ENCODE data around the gene RFTN1. TPM values are rescaled to one million over a fixed set of nuclear protein-coding genes. Genes with fewer than 3 reads are reported as not detected.

The RFTN1 gene
- total and polyA plus RNA-seq, 2 experiments from 2014 or later = 3.3 to 7.2 TPM

DNA sequence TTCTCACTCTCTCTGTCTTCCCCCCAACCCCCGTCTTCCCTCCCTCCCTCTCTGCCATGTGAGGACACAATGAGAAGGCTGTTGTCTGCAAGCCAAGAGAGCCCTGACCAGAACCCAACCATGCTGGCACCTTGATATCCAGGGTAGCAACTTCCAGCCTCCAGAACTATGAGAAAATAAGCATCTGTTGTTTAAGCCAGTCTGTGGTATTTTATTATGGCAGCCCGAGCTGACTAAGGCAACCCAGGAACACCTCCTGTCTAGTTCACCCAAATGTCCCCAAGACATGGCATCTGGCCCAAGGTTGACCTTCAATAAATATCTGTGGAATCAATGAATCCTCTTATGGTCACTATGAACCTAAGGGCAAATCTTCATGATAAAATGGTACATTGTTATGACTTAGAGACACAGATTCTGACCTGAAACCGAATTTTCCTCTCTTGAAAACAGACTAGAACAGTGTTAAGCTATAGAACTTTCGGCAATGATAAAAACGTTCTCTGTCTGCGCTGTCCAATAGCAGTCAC lies 26.5 kb downstream of the RFTN1 start:
- H3K36me3 ChIP-seq (ENCODE audit: insufficient read depth) = peaks cover 3% of the 10 kb centered on the region; the same call in 1 of the 2 replicates
- no peak overlapping the region for H2AFZ ChIP-seq
- peaks cover 23% of the 10 kb centered on the region for H3K4me1 Mint-ChIP-seq
- peaks cover 9% of the 10 kb centered on the region for H3K27me3 Mint-ChIP-seq (ENCODE audit: insufficient read depth, low read depth, poor library complexity)
- H4K20me1 ChIP-seq (replicated peaks; ENCODE audit: insufficient read depth) = no peaks in the 10 kb centered on the region
- H3K9me3 Mint-ChIP-seq = peaks cover 11% of the 10 kb centered on the region
- no peak overlapping the region for H3K27ac Mint-ChIP-seq
- no peak overlapping the region for H3K4me3 ChIP-seq
- H3K4me1 ChIP-seq (ENCODE audit: insufficient read depth) = peaks cover 18% of the 10 kb centered on the region
- no peak overlapping the region for H3K4me3 Mint-ChIP-seq
- TF ChIP-seq STAT1 (IDR thresholded peaks at IDR 0.05; ENCODE audit: unreplicated experiment) (no peak), ZNF331 (CRISPR knock-in tag; IDR thresholded peaks at IDR 0.05; ENCODE audit: low read depth) (no peak), POLR2AphosphoS5 (IDR thresholded peaks at IDR 0.05; ENCODE audit: low read depth) (no peak)
- TF ChIP-seq, protein P1, sequence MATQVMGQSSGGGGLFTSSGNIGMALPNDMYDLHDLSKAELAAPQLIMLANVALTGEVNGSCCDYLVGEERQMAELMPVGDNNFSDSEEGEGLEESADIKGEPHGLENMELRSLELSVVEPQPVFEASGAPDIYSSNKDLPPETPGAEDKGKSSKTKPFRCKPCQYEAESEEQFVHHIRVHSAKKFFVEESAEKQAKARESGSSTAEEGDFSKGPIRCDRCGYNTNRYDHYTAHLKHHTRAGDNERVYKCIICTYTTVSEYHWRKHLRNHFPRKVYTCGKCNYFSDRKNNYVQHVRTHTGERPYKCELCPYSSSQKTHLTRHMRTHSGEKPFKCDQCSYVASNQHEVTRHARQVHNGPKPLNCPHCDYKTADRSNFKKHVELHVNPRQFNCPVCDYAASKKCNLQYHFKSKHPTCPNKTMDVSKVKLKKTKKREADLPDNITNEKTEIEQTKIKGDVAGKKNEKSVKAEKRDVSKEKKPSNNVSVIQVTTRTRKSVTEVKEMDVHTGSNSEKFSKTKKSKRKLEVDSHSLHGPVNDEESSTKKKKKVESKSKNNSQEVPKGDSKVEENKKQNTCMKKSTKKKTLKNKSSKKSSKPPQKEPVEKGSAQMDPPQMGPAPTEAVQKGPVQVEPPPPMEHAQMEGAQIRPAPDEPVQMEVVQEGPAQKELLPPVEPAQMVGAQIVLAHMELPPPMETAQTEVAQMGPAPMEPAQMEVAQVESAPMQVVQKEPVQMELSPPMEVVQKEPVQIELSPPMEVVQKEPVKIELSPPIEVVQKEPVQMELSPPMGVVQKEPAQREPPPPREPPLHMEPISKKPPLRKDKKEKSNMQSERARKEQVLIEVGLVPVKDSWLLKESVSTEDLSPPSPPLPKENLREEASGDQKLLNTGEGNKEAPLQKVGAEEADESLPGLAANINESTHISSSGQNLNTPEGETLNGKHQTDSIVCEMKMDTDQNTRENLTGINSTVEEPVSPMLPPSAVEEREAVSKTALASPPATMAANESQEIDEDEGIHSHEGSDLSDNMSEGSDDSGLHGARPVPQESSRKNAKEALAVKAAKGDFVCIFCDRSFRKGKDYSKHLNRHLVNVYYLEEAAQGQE (IDR thresholded peaks at IDR 0.05; ENCODE audit: unreplicated experiment) = no peak
- TF ChIP-seq, protein P2, sequence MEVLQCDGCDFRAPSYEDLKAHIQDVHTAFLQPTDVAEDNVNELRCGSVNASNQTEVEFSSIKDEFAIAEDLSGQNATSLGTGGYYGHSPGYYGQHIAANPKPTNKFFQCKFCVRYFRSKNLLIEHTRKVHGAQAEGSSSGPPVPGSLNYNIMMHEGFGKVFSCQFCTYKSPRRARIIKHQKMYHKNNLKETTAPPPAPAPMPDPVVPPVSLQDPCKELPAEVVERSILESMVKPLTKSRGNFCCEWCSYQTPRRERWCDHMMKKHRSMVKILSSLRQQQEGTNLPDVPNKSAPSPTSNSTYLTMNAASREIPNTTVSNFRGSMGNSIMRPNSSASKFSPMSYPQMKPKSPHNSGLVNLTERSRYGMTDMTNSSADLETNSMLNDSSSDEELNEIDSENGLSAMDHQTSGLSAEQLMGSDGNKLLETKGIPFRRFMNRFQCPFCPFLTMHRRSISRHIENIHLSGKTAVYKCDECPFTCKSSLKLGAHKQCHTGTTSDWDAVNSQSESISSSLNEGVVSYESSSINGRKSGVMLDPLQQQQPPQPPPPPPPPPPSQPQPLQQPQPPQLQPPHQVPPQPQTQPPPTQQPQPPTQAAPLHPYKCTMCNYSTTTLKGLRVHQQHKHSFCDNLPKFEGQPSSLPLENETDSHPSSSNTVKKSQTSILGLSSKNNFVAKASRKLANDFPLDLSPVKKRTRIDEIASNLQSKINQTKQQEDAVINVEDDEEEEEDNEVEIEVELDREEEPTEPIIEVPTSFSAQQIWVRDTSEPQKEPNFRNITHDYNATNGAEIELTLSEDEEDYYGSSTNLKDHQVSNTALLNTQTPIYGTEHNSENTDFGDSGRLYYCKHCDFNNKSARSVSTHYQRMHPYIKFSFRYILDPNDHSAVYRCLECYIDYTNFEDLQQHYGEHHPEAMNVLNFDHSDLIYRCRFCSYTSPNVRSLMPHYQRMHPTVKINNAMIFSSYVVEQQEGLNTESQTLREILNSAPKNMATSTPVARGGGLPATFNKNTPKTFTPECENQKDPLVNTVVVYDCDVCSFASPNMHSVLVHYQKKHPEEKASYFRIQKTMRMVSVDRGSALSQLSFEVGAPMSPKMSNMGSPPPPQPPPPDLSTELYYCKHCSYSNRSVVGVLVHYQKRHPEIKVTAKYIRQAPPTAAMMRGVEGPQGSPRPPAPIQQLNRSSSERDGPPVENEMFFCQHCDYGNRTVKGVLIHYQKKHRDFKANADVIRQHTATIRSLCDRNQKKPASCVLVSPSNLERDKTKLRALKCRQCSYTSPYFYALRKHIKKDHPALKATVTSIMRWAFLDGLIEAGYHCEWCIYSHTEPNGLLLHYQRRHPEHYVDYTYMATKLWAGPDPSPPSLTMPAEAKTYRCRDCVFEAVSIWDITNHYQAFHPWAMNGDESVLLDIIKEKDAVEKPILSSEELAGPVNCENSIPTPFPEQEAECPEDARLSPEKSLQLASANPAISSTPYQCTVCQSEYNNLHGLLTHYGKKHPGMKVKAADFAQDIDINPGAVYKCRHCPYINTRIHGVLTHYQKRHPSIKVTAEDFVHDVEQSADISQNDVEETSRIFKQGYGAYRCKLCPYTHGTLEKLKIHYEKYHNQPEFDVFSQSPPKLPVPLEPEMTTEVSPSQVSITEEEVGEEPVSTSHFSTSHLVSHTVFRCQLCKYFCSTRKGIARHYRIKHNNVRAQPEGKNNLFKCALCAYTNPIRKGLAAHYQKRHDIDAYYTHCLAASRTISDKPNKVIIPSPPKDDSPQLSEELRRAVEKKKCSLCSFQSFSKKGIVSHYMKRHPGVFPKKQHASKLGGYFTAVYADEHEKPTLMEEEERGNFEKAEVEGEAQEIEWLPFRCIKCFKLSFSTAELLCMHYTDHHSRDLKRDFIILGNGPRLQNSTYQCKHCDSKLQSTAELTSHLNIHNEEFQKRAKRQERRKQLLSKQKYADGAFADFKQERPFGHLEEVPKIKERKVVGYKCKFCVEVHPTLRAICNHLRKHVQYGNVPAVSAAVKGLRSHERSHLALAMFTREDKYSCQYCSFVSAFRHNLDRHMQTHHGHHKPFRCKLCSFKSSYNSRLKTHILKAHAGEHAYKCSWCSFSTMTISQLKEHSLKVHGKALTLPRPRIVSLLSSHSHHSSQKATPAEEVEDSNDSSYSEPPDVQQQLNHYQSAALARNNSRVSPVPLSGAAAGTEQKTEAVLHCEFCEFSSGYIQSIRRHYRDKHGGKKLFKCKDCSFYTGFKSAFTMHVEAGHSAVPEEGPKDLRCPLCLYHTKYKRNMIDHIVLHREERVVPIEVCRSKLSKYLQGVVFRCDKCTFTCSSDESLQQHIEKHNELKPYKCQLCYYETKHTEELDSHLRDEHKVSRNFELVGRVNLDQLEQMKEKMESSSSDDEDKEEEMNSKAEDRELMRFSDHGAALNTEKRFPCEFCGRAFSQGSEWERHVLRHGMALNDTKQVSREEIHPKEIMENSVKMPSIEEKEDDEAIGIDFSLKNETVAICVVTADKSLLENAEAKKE (CRISPR knock-in tag; IDR thresholded peaks at IDR 0.05) = no peak
- no peak overlapping the region for H3K27ac ChIP-seq (ENCODE audit: low read depth)
- DNase-seq (ENCODE audit: low spot score) (no peak), ATAC-seq (no peak)
- H3F3A ChIP-seq (replicated peaks; ENCODE audit: low read depth) = no peaks in the 10 kb centered on the region
- H3K36me3 Mint-ChIP-seq (ENCODE audit: low read depth) = peaks cover 11% of the 10 kb centered on the region
- no peak overlapping the region for H3K4me2 ChIP-seq
- H3K27me3 ChIP-seq (ENCODE audit: insufficient read depth) = no peaks in the 10 kb centered on the region
- peaks cover 15% of the 10 kb centered on the region; the same call in 1 of the 2 replicates for H3K9me2 ChIP-seq (ENCODE audit: insufficient read depth)
- H3K79me2 ChIP-seq (replicated peaks; ENCODE audit: insufficient read depth) = no peaks in the 10 kb centered on the region

Measured in GM23338 (cell line).